H1 (cell line): ENCODE data around the gene ZNF154. TPM values are rescaled to one million over a fixed set of nuclear protein-coding genes. Genes with fewer than 3 reads are reported as not detected.

Experiments
- CTCF ChIA-PET: fragments of 300-600 bp; sonication (Branson Sonifier 250); formaldehyde crosslinking; loops from one replicate; lab custom pipeline; 2021; ENCODE audit not compliant: partially characterized antibody; lab: Charles Lee
- POLR2A ChIA-PET: fragments of 300-600 bp; sonication (Branson Sonifier 250); formaldehyde crosslinking; loops from one replicate; lab custom pipeline; 2021; ENCODE audit warnings: inconsistent platforms; ENCODE audit not compliant: partially characterized antibody; lab: Charles Lee
- DNase-seq, 2 experiments: peaks; one replicate each; pipeline versions ENCODE4 v3.0.0 to v3.0.0-alpha.2; 2010 to 2022; ENCODE audit warnings: low spot score in 2 of 2, low read depth in 1 of 2, mixed read lengths in 1 of 2
- FAIRE-seq: peaks from 2 replicates; lab custom pipeline; 2011; peaks lifted over from hg19 to GRCh38; lab: Jason Lieb, UNC
- H2AFZ ChIP-seq: 2 replicates; pipeline ENCODE4 v1.8.1; 2012; ENCODE audit warnings: low read length, inconsistent platforms
- H2AK5ac ChIP-seq: 2 replicates; pipeline ENCODE4 v1.6.1; 2013; ENCODE audit warnings: low read depth, low read length
- H2BK120ac ChIP-seq: replicated peaks from 2 replicates; pipeline ENCODE3; 2013; ENCODE audit warnings: low read depth, low read length, inconsistent platforms
- H2BK12ac ChIP-seq: 2 replicates; pipeline ENCODE4 v1.6.1; 2013; ENCODE audit warnings: low read depth, low read length
- H2BK15ac ChIP-seq: 2 replicates; pipeline ENCODE4 v1.6.1; 2013; ENCODE audit warnings: low read length
- H2BK20ac ChIP-seq: 2 replicates; pipeline ENCODE4 v1.6.1; 2013; ENCODE audit warnings: low read length
- H2BK5ac ChIP-seq: 2 replicates; pipeline ENCODE4 v1.6.1; 2013; ENCODE audit warnings: low read depth, low read length
- H3K14ac ChIP-seq: 2 replicates; pipeline ENCODE4 v1.6.1; 2013; ENCODE audit warnings: inconsistent platforms; ENCODE audit not compliant: insufficient read length
- H3K18ac ChIP-seq: 2 replicates; pipeline ENCODE4 v1.6.1; 2013; ENCODE audit warnings: low read length; ENCODE audit errors: extremely low read depth
- H3K23ac ChIP-seq: 2 replicates; pipeline ENCODE4 v1.6.1; 2013; ENCODE audit warnings: inconsistent platforms; ENCODE audit not compliant: insufficient read length
- H3K23me2 ChIP-seq: 2 replicates; pipeline ENCODE4 v1.6.1; 2013; ENCODE audit warnings: low read depth, low read length
- H3K27ac ChIP-seq: 2 replicates; pipeline ENCODE4 v1.6.1; 2011; ENCODE audit warnings: low read depth, low read length, inconsistent platforms
- H3K27me3 ChIP-seq, 4 experiments: replicated peaks in 1 of 4; 1 replicate in 1 of 4; 2 replicates in 3 of 4; pipeline versions ENCODE4 v1.6.1 to v1.8.1; 2011 to 2013; ENCODE audit warnings: low read length in 3 of 4, mild to moderate bottlenecking in 3 of 4, inconsistent platforms in 2 of 4, mixed read lengths in 2 of 4, moderate library complexity in 1 of 4; ENCODE audit not compliant: control insufficient read depth in 3 of 4, insufficient read depth in 3 of 4; ENCODE audit errors: extremely low read depth in 1 of 4
- H3K36me3 ChIP-seq, 4 experiments: 2 replicates each; pipeline versions ENCODE4 v1.6.1 to v1.8.1; 2011 to 2013; ENCODE audit warnings: mild to moderate bottlenecking in 4 of 4, low read length in 3 of 4, moderate library complexity in 2 of 4, control low read depth in 1 of 4, inconsistent platforms in 1 of 4; ENCODE audit not compliant: insufficient read depth in 4 of 4, control insufficient read depth in 2 of 4
- H3K4ac ChIP-seq: replicated peaks from 2 replicates; pipeline ENCODE3; 2013; ENCODE audit warnings: low read length, low read depth, mixed read lengths, inconsistent platforms; ENCODE audit not compliant: insufficient read length
- H3K4me1 ChIP-seq, 4 experiments: replicated peaks in 1 of 4; 1 replicate in 1 of 4; 2 replicates in 3 of 4; pipeline versions ENCODE4 v1.6.1 to v1.8.1; 2011 to 2013; ENCODE audit warnings: low read length in 3 of 4, inconsistent platforms in 2 of 4, mixed read lengths in 1 of 4; ENCODE audit not compliant: insufficient read depth in 4 of 4, control insufficient read depth in 3 of 4
- H3K4me2 ChIP-seq, 2 experiments: 2 replicates each; pipeline versions ENCODE4 v1.6.1 to v1.8.1; 2011 to 2013; ENCODE audit warnings: low read depth in 2 of 2, low read length in 2 of 2, control low read depth in 1 of 2, inconsistent platforms in 1 of 2, mild to moderate bottlenecking in 1 of 2; ENCODE audit not compliant: insufficient read depth in 1 of 2
- H3K4me3 ChIP-seq, 4 experiments: fragments of 200-600, 300-600 bp in 1 of 4; sonication (generic), shearing (Covaris generic), sonication (Bioruptor Twin) in 1 of 4; 2 replicates each; pipeline versions ENCODE4 v1.5.1 to v1.8.1; 2011 to 2016; ENCODE audit warnings: low read length in 4 of 4, low read depth in 3 of 4, control low read depth in 2 of 4, inconsistent platforms in 2 of 4, mild to moderate bottlenecking in 2 of 4, mixed read lengths in 1 of 4, moderate library complexity in 1 of 4; ENCODE audit not compliant: insufficient read depth in 2 of 4; ENCODE audit errors: extremely low read depth in 1 of 4
- H3K56ac ChIP-seq: replicated peaks from 2 replicates; pipeline ENCODE3; 2013; ENCODE audit warnings: low read depth, mild to moderate bottlenecking, mixed read lengths, low read length, inconsistent platforms; ENCODE audit not compliant: insufficient read length
- H3K79me1 ChIP-seq: 2 replicates; pipeline ENCODE4 v1.6.1; 2013; ENCODE audit warnings: low read depth, low read length, control low read depth
- H3K79me2 ChIP-seq, 2 experiments: 2 replicates each; pipeline versions ENCODE4 v1.6.1 to v1.8.1; 2012 to 2013; ENCODE audit warnings: low read length in 2 of 2, mild to moderate bottlenecking in 2 of 2, inconsistent platforms in 1 of 2; ENCODE audit not compliant: insufficient read depth in 2 of 2, control insufficient read depth in 1 of 2
- H3K9ac ChIP-seq, 4 experiments: replicated peaks in 1 of 4; 1 replicate in 1 of 4; 2 replicates in 3 of 4; pipeline versions ENCODE4 v1.6.1 to v1.8.1; 2011 to 2013; ENCODE audit warnings: low read depth in 3 of 4, low read length in 3 of 4, control low read depth in 2 of 4, mild to moderate bottlenecking in 2 of 4, moderate library complexity in 2 of 4, inconsistent platforms in 1 of 4; ENCODE audit errors: extremely low read depth in 1 of 4
- H3K9me3 ChIP-seq, 2 experiments: 2 replicates each; pipeline versions ENCODE4 v1.6.1 to v1.8.1; 2012 to 2013; ENCODE audit warnings: mild to moderate bottlenecking in 2 of 2, moderate library complexity in 2 of 2, control low read depth in 1 of 2, inconsistent platforms in 1 of 2, low read depth in 1 of 2, low read length in 1 of 2, mixed read lengths in 1 of 2; ENCODE audit not compliant: insufficient read depth in 2 of 2
- H4K20me1 ChIP-seq, 2 experiments: replicated peaks in 1 of 2; 2 replicates each; pipeline versions ENCODE3 to v1.8.1; 2011 to 2013; ENCODE audit warnings: inconsistent platforms in 2 of 2, low read length in 2 of 2, mild to moderate bottlenecking in 1 of 2; ENCODE audit not compliant: insufficient read depth in 2 of 2, control insufficient read depth in 1 of 2
- H4K5ac ChIP-seq: 2 replicates; pipeline ENCODE4 v1.6.1; 2013; ENCODE audit warnings: low read length, low read depth, mixed read lengths, inconsistent platforms; ENCODE audit not compliant: insufficient read length
- H4K8ac ChIP-seq: 2 replicates; pipeline ENCODE4 v1.8.0; 2013; ENCODE audit warnings: mild to moderate bottlenecking, moderate library complexity, low read length, inconsistent platforms; ENCODE audit not compliant: insufficient read depth; ENCODE audit errors: extremely low read depth
- H4K91ac ChIP-seq: replicated peaks from 2 replicates; pipeline ENCODE3; 2013; ENCODE audit warnings: low read length, mixed read lengths, inconsistent platforms; ENCODE audit not compliant: insufficient read length
- BACH1 ChIP-seq: IDR thresholded peaks from 2 replicates; pipeline ENCODE4 v1.6.1; 2012; ENCODE audit warnings: low read length, improper control_type of control experiment
- CREB1 ChIP-seq: IDR thresholded peaks from 2 replicates; pipeline ENCODE4 v1.6.1; 2012; ENCODE audit warnings: inconsistent platforms
- JUN ChIP-seq: IDR thresholded peaks from 2 replicates; pipeline ENCODE4 v1.6.1; 2011; ENCODE audit warnings: low read depth, mild to moderate bottlenecking, improper control_type of control experiment, low read length
- JUND ChIP-seq: IDR thresholded peaks from 2 replicates; pipeline ENCODE4 v1.6.1; 2011; ENCODE audit warnings: mild to moderate bottlenecking, improper control_type of control experiment, low read length
- PHF8 ChIP-seq: fragments of 200-600 bp; sonication (generic); conservative IDR thresholded peaks from 2 replicates; pipeline ENCODE4 v1.7.1; 2012; ENCODE audit warnings: low read depth, mild to moderate bottlenecking, inconsistent platforms, low read length, moderate library complexity
- RAD21 ChIP-seq, 2 experiments: IDR thresholded peaks in 1 of 2; conservative IDR thresholded peaks in 1 of 2; 2 replicates each; pipeline ENCODE4 v1.6.1; 2011; ENCODE audit warnings: low read depth in 2 of 2, low read length in 2 of 2, improper control_type of control experiment in 1 of 2, inconsistent platforms in 1 of 2, mild to moderate bottlenecking in 1 of 2, moderate library complexity in 1 of 2
- ZNF274 ChIP-seq: IDR thresholded peaks from 2 replicates; pipeline ENCODE4 v1.7.0; 2012; ENCODE audit warnings: low read length, borderline replicate concordance; ENCODE audit errors: extremely low read depth
- WGBS, 2 experiments: shearing (Covaris generic) in 1 of 2; methylation state at CpG; one replicate each; pipeline versions ENCODE4 v1.1.6 to v1.1.7; 2013 to 2015; ENCODE audit warnings: low lambda C conversion rate in 2 of 2, mixed read lengths in 2 of 2, inconsistent platforms in 1 of 2, low coverage in 1 of 2, missing lambda C conversion rate in 1 of 2; ENCODE audit not compliant: insufficient replicate concordance in 2 of 2, insufficient coverage in 1 of 2, insufficient read length in 1 of 2; ENCODE audit errors: extremely low coverage in 1 of 2, missing lambda C conversion rate in 1 of 2; 5-methylcytosine and 5-hydroxymethylcytosine counted together
- polyA plus RNA-seq, 7 experiments: library from polyadenylated mRNA; depleted of rRNA in 3 of 7; stranded (reverse) in 5 of 7; unstranded in 2 of 7; fragments of >200 nt in 5 of 7; fragments of 200-250 nt in 2 of 7; gene quantifications; 1 replicate in 5 of 7; 2 replicates in 1 of 7; 4 replicates in 1 of 7; pipeline versions ENCODE4 v1.2.1 to v1.2.3, GENCODE V29; 2011 to 2013; ENCODE audit warnings: missing spikeins in 2 of 7, mixed read lengths in 2 of 7
- total RNA-seq: library from RNA; stranded (reverse); fragmentation: NEBNext Ultra II Directional; extraction: Animal tissue kit (Norgen Biotek cat#: 25700); gene quantifications from 2 replicates; pipeline ENCODE4 v1.2.1, GENCODE V29; 2021

ZNF154 gene
- total and polyA plus RNA-seq, 2 of the 8 experiments (the other 6 are each of a cell fraction or from before 2014, with no cell fraction given), result 5.3 to 11.6 TPM

GRCh38 chr19:57686727-57687126, 22.3 kb downstream of the ZNF154 start:
- Histone ChIP-seq H3K4me2 (no peak overlapping the region), H4K91ac (no peak overlapping the region), H4K8ac (no peak overlapping the region), H2AK5ac (no peak overlapping the region), H2BK120ac (no peak overlapping the region), H3K18ac (no peak overlapping the region), H3K4ac (no peak overlapping the region), H2BK12ac (no peak overlapping the region), H2BK5ac (no peak overlapping the region), H3K9ac (no peak overlapping the region), H3K9me3 (peaks cover 57 to 63% of the 10 kb centered on the region in 2 experiments), H3K4me3 (peak overlapping the region in 1 of 4 experiments; percentile 11; a peak in 1 of 8 replicates), H3K79me1 (peaks cover 25% of the 10 kb centered on the region), H3K56ac (no peak overlapping the region), H3K27me3 (no peaks in the 10 kb centered on the region), H4K20me1 (peaks cover 0 to 1% of the 10 kb centered on the region in 2 experiments), H2BK15ac (no peak overlapping the region), H3K23ac (no peak overlapping the region), H3K4me1 (peaks cover 0 to 2% (median 0%) of the 10 kb centered on the region in 4 experiments; a peak in 1 of 7 replicates), H2BK20ac (no peak overlapping the region), H3K36me3 (peaks cover 28 to 77% (median 63%) of the 10 kb centered on the region in 4 experiments), H3K14ac (no peak overlapping the region), H3K27ac (no peak overlapping the region), H2AFZ (no peak overlapping the region), H3K79me2 (peaks cover 62 to 100% of the 10 kb centered on the region in 2 experiments), H4K5ac (no peak overlapping the region), H3K23me2 (no peaks in the 10 kb centered on the region; the same call in 1 of the 2 replicates)
- POLR2A ChIA-PET, result interaction anchor here (1.0 to 3.0 kb wide), 3 partner anchors 10 to 22 kb away, joined by 3 to 13 read pairs (median 4); partner anchors contain the start of gene ZNF154
- WGBS, 2 experiments, result 99% methylated on average over 3 of the region's 3 CpGs; no CpG with 5 or more reads in 1 of the 2 experiments
- DNase-seq (no peak), FAIRE-seq (no peak)
- CTCF ChIA-PET, result interaction anchor here (1.2 kb wide), 1 partner anchor 10 kb away, joined by 3 read pairs; no protein-coding TSS in a partner anchor
- TF ChIP-seq ZNF274 (peak; percentile 63; the same call in 1 of the 2 replicates), CREB1 (no peak), BACH1 (no peak), PHF8 (no peak), JUN (no peak), JUND (no peak), RAD21 (IDR thresholded peaks at IDR 0.05 in 1 of 2, conservative IDR thresholded peaks at IDR 0.05 in 1 of 2; ENCODE audit: low read depth in 2 of 2, low read length in 2 of 2) (no peak)
